ENCODE data around the gene MCTP2. TPM values are rescaled to one million over a fixed set of nuclear protein-coding genes. Genes with fewer than 3 reads are reported as not detected.

MCTP2 gene
- total RNA-seq, 1 donor from 2014 or later, result 35.3 TPM

- no peaks in the 10 kb centered on the region for H3K9me3 ChIP-seq
- no peaks in the 10 kb centered on the region for H3K27me3 ChIP-seq
- no peak for TF ChIP-seq CTCF (IDR thresholded peaks at IDR 0.05)
- no peak overlapping the region for H3K4me3 ChIP-seq
- intact Hi-C loops (cut with DNase I), result no loop called here
- H3K27ac ChIP-seq, result no peak overlapping the region
- H3K4me1 ChIP-seq, result no peaks in the 10 kb centered on the region
- H3K36me3 ChIP-seq, result no peaks in the 10 kb centered on the region
- ATAC-seq, result no peak
- no peak for DNase-seq
Observed at GRCh38 chr15:94359716-94360115, 128.4 kb downstream of the MCTP2 start.

- intact Hi-C loops (cut with DNase I), result no loop called here
- ATAC-seq, result no peak
- Histone ChIP-seq H3K27me3 (no peaks in the 10 kb centered on the region), H3K4me3 (no peak overlapping the region), H3K4me1 (no peaks in the 10 kb centered on the region), H3K27ac (no peak overlapping the region), H3K36me3 (no peaks in the 10 kb centered on the region), H3K9me3 (no peaks in the 10 kb centered on the region)
- DNase-seq, result no peak
- TF ChIP-seq CTCF (IDR thresholded peaks at IDR 0.05), result no peak
Observed at GRCh38 chr15:94360251-94360685, 128.9 kb downstream of the MCTP2 start.

- DNase-seq (no peak), ATAC-seq (no peak)
- H3K9me3 ChIP-seq, result no peaks in the 10 kb centered on the region
- H3K27me3 ChIP-seq, result no peaks in the 10 kb centered on the region
- no peak for TF ChIP-seq CTCF (IDR thresholded peaks at IDR 0.05)
- H3K36me3 ChIP-seq, result no peaks in the 10 kb centered on the region
- H3K27ac ChIP-seq, result no peak overlapping the region
- H3K4me1 ChIP-seq, result no peaks in the 10 kb centered on the region
- H3K4me3 ChIP-seq, result no peak overlapping the region
- intact Hi-C loops (cut with DNase I), result no loop called here
Observed at GRCh38 chr15:94362385-94363092, 131.2 kb downstream of the MCTP2 start.

- H3K4me1 ChIP-seq, result no peaks in the 10 kb centered on the region
- no peak overlapping the region for H3K4me3 ChIP-seq
- TF ChIP-seq CTCF (IDR thresholded peaks at IDR 0.05), result no peak
- no peak for DNase-seq
- H3K27me3 ChIP-seq, result no peaks in the 10 kb centered on the region
- no peak for ATAC-seq
- no peak overlapping the region for H3K27ac ChIP-seq
- H3K9me3 ChIP-seq, result no peaks in the 10 kb centered on the region
- H3K36me3 ChIP-seq, result no peaks in the 10 kb centered on the region
- intact Hi-C loops (cut with DNase I), result no loop called here
Observed at GRCh38 chr15:94363382-94363781, 132.0 kb downstream of the MCTP2 start.

GRCh38 chr15:94366781-94367180, 135.4 kb downstream of the MCTP2 start:
- intact Hi-C loops (cut with DNase I), result no loop called here
- DNase-seq, result no peak
- no peaks in the 10 kb centered on the region for H3K9me3 ChIP-seq

More at GRCh38 chr15:94366781-94367180, 135.4 kb downstream of the MCTP2 start:
- Histone ChIP-seq H3K36me3 (peaks cover 12% of the 10 kb centered on the region), H3K4me3 (no peak overlapping the region), H3K4me1 (no peaks in the 10 kb centered on the region), H3K27ac (peak overlapping the region; percentile 12), H3K27me3 (no peaks in the 10 kb centered on the region)
- TF ChIP-seq CTCF (IDR thresholded peaks at IDR 0.05), result no peak
- ATAC-seq, result no peak
